ENCODE results near the gene CARF.

CARF gene

GRCh38 chr2:202877699-202878098 lies 34.4 kb upstream of the CARF start:
- Histone ChIP-seq H2BK5ac (ENCODE audit: low read length) (no peak overlapping the region), H2BK120ac (ENCODE audit: low read depth, low read length) (no peak overlapping the region)
- no CpG with 5 or more reads among the region's 2 CpGs for WGBS, 2 donors (ENCODE audit: extremely low coverage in 2 of 2, insufficient read length in 2 of 2, insufficient replicate concordance in 1 of 2)

DNA sequence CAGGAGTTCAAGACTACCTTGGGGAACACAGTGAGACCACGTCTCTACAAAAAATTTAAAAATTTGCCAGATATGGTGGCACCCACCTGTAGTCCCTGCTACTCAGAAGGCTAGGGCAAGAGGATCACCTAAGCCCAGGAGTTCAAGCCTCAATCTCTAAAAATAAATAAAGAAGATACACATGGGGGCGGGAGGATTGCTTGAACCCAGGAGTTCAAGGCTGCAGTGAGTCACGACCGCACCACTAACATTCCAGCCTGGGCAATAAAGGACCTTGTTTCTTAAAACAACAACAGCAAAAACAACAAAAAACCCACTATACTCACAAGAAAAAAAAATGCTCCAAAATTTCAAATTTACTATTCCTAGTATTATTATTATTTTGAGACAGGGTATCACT lies 30.5 kb upstream of the CARF start:
- no peak for DNase-seq (ENCODE audit: low spot score)

More at GRCh38 chr2:202877699-202878098, 34.4 kb upstream of the CARF start:
- no peak overlapping the region for H3K14ac ChIP-seq (ENCODE audit: low read length)
- no peaks in the 10 kb centered on the region for H3K79me1 ChIP-seq (ENCODE audit: low read depth, low read length)
- no peak overlapping the region for H2AFZ ChIP-seq (ENCODE audit: low read length)
- H3K4me3 ChIP-seq (ENCODE audit: low read length in 2 of 2) = no peak overlapping the region
- H3K27me3 ChIP-seq (ENCODE audit: control insufficient read depth in 3 of 3, insufficient read depth in 3 of 3, low read depth in 1 of 3, low read length in 3 of 3) = no peaks in the 10 kb centered on the region
- H3K23ac ChIP-seq (ENCODE audit: low read depth, low read length, poor library complexity) = no peak overlapping the region
- H2AK5ac ChIP-seq (ENCODE audit: low read depth, low read length) = no peak overlapping the region
- no peaks in the 10 kb centered on the region for H3K4me1 ChIP-seq (ENCODE audit: control insufficient read depth in 2 of 2, insufficient read depth in 1 of 2, low read depth in 1 of 2, low read length in 2 of 2)
- H3K4me2 ChIP-seq (ENCODE audit: insufficient read depth, low read length, poor library complexity, severe bottlenecking) = no peak overlapping the region
- H4K8ac ChIP-seq (ENCODE audit: low read depth, low read length) = no peak overlapping the region
- H3K36me3 ChIP-seq (replicated peaks in 1 of 2; ENCODE audit: control insufficient read depth in 2 of 2, insufficient read depth in 2 of 2, low read length in 2 of 2) = peaks cover 0 to 46% of the 10 kb centered on the region in 2 donors
- H4K91ac ChIP-seq (ENCODE audit: low read depth, low read length, poor library complexity) = no peak overlapping the region
- H3K4ac ChIP-seq (ENCODE audit: low read length) = no peak overlapping the region
- H3K9me3 ChIP-seq (replicated peaks in 1 of 2; ENCODE audit: control insufficient read depth in 2 of 2, insufficient read depth in 1 of 2, low read depth in 1 of 2, low read length in 2 of 2) = no peaks in the 10 kb centered on the region
- no peak overlapping the region for H2BK12ac ChIP-seq (ENCODE audit: low read length)
- H3K9ac ChIP-seq (ENCODE audit: low read depth, low read length, poor library complexity) = no peak overlapping the region
- no peak for DNase-seq (ENCODE audit: low spot score)
- H3K18ac ChIP-seq (ENCODE audit: low read length) = no peak overlapping the region
- H3K27ac ChIP-seq (replicated peaks; ENCODE audit: low read length) = no peak overlapping the region
- no peak overlapping the region for H2BK15ac ChIP-seq (ENCODE audit: low read length)

DNA sequence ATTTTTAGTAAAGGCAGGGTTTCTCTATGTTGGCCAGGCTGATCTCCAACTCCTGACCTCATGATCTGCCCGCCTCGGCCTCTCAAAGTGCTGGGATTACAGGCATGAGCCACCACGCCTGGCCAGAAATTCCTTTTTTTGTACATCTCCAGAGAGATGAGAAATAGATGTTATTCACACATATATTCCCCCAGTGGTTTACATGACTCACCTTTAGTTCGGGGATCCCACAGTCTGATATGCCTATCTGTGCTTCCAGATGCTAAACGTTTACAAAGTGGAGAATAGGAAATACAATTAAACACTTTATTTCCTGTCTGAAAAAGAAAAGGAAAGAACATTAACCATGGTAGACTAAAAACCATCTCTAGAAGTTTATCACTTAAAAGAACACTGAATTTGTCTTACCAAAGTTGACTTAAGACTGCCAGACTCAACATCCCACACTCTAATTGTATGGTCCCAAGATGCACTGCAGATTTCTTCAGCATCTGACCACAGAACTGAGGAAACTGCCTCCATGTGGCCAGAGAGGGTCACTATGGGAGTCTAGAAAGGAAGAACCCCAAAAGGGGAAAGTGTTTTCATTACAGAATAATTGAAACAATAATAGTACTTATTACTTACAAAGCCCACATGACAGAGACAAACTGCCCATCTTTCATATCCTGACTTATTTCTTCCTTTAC lies 27.9 kb upstream of the CARF start:
- H3K23ac ChIP-seq (ENCODE audit: low read depth, low read length, poor library complexity) = no peak overlapping the region
- H3K4ac ChIP-seq (ENCODE audit: low read length) = no peak overlapping the region
- no peaks in the 10 kb centered on the region for H3K27me3 ChIP-seq (ENCODE audit: control insufficient read depth in 3 of 3, insufficient read depth in 3 of 3, low read depth in 1 of 3, low read length in 3 of 3)
- H3K9ac ChIP-seq (ENCODE audit: low read depth, low read length, poor library complexity) = no peak overlapping the region
- H2BK12ac ChIP-seq (ENCODE audit: low read length) = no peak overlapping the region
- no peak overlapping the region for H2BK5ac ChIP-seq (ENCODE audit: low read length)
- H3K9me3 ChIP-seq (replicated peaks in 1 of 2; ENCODE audit: control insufficient read depth in 2 of 2, insufficient read depth in 1 of 2, low read depth in 1 of 2, low read length in 2 of 2) = no peaks in the 10 kb centered on the region
- H3K79me1 ChIP-seq (ENCODE audit: low read depth, low read length) = no peaks in the 10 kb centered on the region
- no peak overlapping the region for H3K14ac ChIP-seq (ENCODE audit: low read length)
- no peak overlapping the region for H2AK5ac ChIP-seq (ENCODE audit: low read depth, low read length)
- H3K27ac ChIP-seq (replicated peaks; ENCODE audit: low read length) = no peak overlapping the region
- H3K4me2 ChIP-seq (ENCODE audit: insufficient read depth, low read length, poor library complexity, severe bottlenecking) = no peak overlapping the region
- no peak overlapping the region for H2BK120ac ChIP-seq (ENCODE audit: low read depth, low read length)
- WGBS, 2 donors (ENCODE audit: extremely low coverage in 2 of 2, insufficient read length in 2 of 2, insufficient replicate concordance in 1 of 2) = no CpG with 5 or more reads among the region's 5 CpGs
- H3K18ac ChIP-seq (ENCODE audit: low read length) = no peak overlapping the region
- H3K4me3 ChIP-seq (ENCODE audit: low read length in 2 of 2) = no peak overlapping the region
- no peak overlapping the region for H4K91ac ChIP-seq (ENCODE audit: low read depth, low read length, poor library complexity)
- H3K4me1 ChIP-seq (ENCODE audit: control insufficient read depth in 2 of 2, insufficient read depth in 1 of 2, low read depth in 1 of 2, low read length in 2 of 2) = no peaks in the 10 kb centered on the region
- no peak overlapping the region for H2AFZ ChIP-seq (ENCODE audit: low read length)
- no peak overlapping the region for H2BK15ac ChIP-seq (ENCODE audit: low read length)
- peaks cover 8 to 94% of the 10 kb centered on the region in 2 donors for H3K36me3 ChIP-seq (replicated peaks in 1 of 2; ENCODE audit: control insufficient read depth in 2 of 2, insufficient read depth in 2 of 2, low read length in 2 of 2)
- no peak overlapping the region for H4K8ac ChIP-seq (ENCODE audit: low read depth, low read length)
- no peak for DNase-seq (ENCODE audit: low spot score)

More for the DNA sequence above, 30.5 kb upstream of the CARF start:
- no peak overlapping the region for H2BK5ac ChIP-seq (ENCODE audit: low read length)
- H3K18ac ChIP-seq (ENCODE audit: low read length) = no peak overlapping the region
- no peak overlapping the region for H4K91ac ChIP-seq (ENCODE audit: low read depth, low read length, poor library complexity)
- no peak overlapping the region for H2BK120ac ChIP-seq (ENCODE audit: low read depth, low read length)
- no CpG with 5 or more reads among the region's 4 CpGs for whole genome bisulfite sequencing, 2 donors (ENCODE audit: extremely low coverage in 2 of 2, insufficient read length in 2 of 2, insufficient replicate concordance in 1 of 2)
- H3K4me3 ChIP-seq (ENCODE audit: low read length in 2 of 2) = no peak overlapping the region
- no peak overlapping the region for H2BK15ac ChIP-seq (ENCODE audit: low read length)
- no peak overlapping the region for H3K9ac ChIP-seq (ENCODE audit: low read depth, low read length, poor library complexity)
- no peaks in the 10 kb centered on the region for H3K9me3 ChIP-seq (replicated peaks in 1 of 2; ENCODE audit: control insufficient read depth in 2 of 2, insufficient read depth in 1 of 2, low read depth in 1 of 2, low read length in 2 of 2)
- H2AFZ ChIP-seq (ENCODE audit: low read length) = no peak overlapping the region
- H2AK5ac ChIP-seq (ENCODE audit: low read depth, low read length) = no peak overlapping the region
- H3K23ac ChIP-seq (ENCODE audit: low read depth, low read length, poor library complexity) = no peak overlapping the region
- H4K8ac ChIP-seq (ENCODE audit: low read depth, low read length) = no peak overlapping the region
- peaks cover 8 to 81% of the 10 kb centered on the region in 2 donors for H3K36me3 ChIP-seq (replicated peaks in 1 of 2; ENCODE audit: control insufficient read depth in 2 of 2, insufficient read depth in 2 of 2, low read length in 2 of 2)
- no peak overlapping the region for H2BK12ac ChIP-seq (ENCODE audit: low read length)
- no peaks in the 10 kb centered on the region for H3K79me1 ChIP-seq (ENCODE audit: low read depth, low read length)
- no peaks in the 10 kb centered on the region for H3K4me1 ChIP-seq (ENCODE audit: control insufficient read depth in 2 of 2, insufficient read depth in 1 of 2, low read depth in 1 of 2, low read length in 2 of 2)
- no peak overlapping the region for H3K27ac ChIP-seq (replicated peaks; ENCODE audit: low read length)
- H3K4ac ChIP-seq (ENCODE audit: low read length) = no peak overlapping the region
- H3K27me3 ChIP-seq (ENCODE audit: control insufficient read depth in 3 of 3, insufficient read depth in 3 of 3, low read depth in 1 of 3, low read length in 3 of 3) = no peaks in the 10 kb centered on the region
- no peak overlapping the region for H3K14ac ChIP-seq (ENCODE audit: low read length)
- H3K4me2 ChIP-seq (ENCODE audit: insufficient read depth, low read length, poor library complexity, severe bottlenecking) = no peak overlapping the region

DNA sequence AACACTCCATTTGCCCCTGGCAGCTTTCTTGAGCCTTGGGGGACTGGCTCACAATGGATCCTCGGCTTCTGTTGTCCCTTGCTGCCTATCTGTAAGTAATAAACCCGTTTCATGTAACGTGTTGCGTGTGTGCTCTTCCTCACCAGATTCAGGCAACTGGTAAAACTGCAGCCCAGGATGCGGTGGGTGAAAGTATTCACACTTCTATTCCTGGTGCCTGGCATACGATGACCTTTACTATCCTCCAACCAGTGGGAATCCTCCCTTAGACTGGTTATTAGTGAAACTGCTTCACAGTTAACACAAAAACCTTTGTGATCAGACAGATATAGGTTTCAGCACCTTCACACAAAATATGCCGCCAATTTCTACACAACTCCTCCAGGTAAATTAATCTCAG lies 26.9 kb upstream of the CARF start:
- H2AFZ ChIP-seq (ENCODE audit: low read length) = no peak overlapping the region
- H2AK5ac ChIP-seq (ENCODE audit: low read depth, low read length) = no peak overlapping the region
- H3K14ac ChIP-seq (ENCODE audit: low read length) = no peak overlapping the region
- DNase-seq (ENCODE audit: low spot score) = no peak
- H4K91ac ChIP-seq (ENCODE audit: low read depth, low read length, poor library complexity) = no peak overlapping the region
- no peak overlapping the region for H3K27ac ChIP-seq (replicated peaks; ENCODE audit: low read length)
- H2BK15ac ChIP-seq (ENCODE audit: low read length) = no peak overlapping the region
- no peak overlapping the region for H4K8ac ChIP-seq (ENCODE audit: low read depth, low read length)
- peaks cover 2% of the 10 kb centered on the region for H3K79me1 ChIP-seq (ENCODE audit: low read depth, low read length)
- H2BK120ac ChIP-seq (ENCODE audit: low read depth, low read length) = no peak overlapping the region
- H2BK5ac ChIP-seq (ENCODE audit: low read length) = no peak overlapping the region
- no peak overlapping the region for H3K4me3 ChIP-seq (ENCODE audit: low read length in 2 of 2)
- no peaks in the 10 kb centered on the region for H3K9me3 ChIP-seq (replicated peaks in 1 of 2; ENCODE audit: control insufficient read depth in 2 of 2, insufficient read depth in 1 of 2, low read depth in 1 of 2, low read length in 2 of 2)
- no CpG with 5 or more reads among the region's 7 CpGs for WGBS, 2 donors (ENCODE audit: extremely low coverage in 2 of 2, insufficient read length in 2 of 2, insufficient replicate concordance in 1 of 2)
- no peaks in the 10 kb centered on the region for H3K4me1 ChIP-seq (ENCODE audit: control insufficient read depth in 2 of 2, insufficient read depth in 1 of 2, low read depth in 1 of 2, low read length in 2 of 2)
- H3K4ac ChIP-seq (ENCODE audit: low read length) = no peak overlapping the region
- no peak overlapping the region for H3K23ac ChIP-seq (ENCODE audit: low read depth, low read length, poor library complexity)
- no peak overlapping the region for H3K9ac ChIP-seq (ENCODE audit: low read depth, low read length, poor library complexity)
- no peak overlapping the region for H2BK12ac ChIP-seq (ENCODE audit: low read length)
- H3K18ac ChIP-seq (ENCODE audit: low read length) = no peak overlapping the region
- H3K4me2 ChIP-seq (ENCODE audit: insufficient read depth, low read length, poor library complexity, severe bottlenecking) = no peak overlapping the region
- peaks cover 8 to 94% of the 10 kb centered on the region in 2 donors for H3K36me3 ChIP-seq (replicated peaks in 1 of 2; ENCODE audit: control insufficient read depth in 2 of 2, insufficient read depth in 2 of 2, low read length in 2 of 2)
- H3K27me3 ChIP-seq (ENCODE audit: control insufficient read depth in 3 of 3, insufficient read depth in 3 of 3, low read depth in 1 of 3, low read length in 3 of 3) = no peaks in the 10 kb centered on the region
